NCI-H2081 treated with DMSO at 0.1 percent for 48 hours (cell line): Measurements from ENCODE around the gene TARBP2.

ENCODE experiments used
- DNase-seq: peaks from one replicate; lab custom pipeline; 2025; lab: John Stamatoyannopoulos, UW

Gene TARBP2

DNA sequence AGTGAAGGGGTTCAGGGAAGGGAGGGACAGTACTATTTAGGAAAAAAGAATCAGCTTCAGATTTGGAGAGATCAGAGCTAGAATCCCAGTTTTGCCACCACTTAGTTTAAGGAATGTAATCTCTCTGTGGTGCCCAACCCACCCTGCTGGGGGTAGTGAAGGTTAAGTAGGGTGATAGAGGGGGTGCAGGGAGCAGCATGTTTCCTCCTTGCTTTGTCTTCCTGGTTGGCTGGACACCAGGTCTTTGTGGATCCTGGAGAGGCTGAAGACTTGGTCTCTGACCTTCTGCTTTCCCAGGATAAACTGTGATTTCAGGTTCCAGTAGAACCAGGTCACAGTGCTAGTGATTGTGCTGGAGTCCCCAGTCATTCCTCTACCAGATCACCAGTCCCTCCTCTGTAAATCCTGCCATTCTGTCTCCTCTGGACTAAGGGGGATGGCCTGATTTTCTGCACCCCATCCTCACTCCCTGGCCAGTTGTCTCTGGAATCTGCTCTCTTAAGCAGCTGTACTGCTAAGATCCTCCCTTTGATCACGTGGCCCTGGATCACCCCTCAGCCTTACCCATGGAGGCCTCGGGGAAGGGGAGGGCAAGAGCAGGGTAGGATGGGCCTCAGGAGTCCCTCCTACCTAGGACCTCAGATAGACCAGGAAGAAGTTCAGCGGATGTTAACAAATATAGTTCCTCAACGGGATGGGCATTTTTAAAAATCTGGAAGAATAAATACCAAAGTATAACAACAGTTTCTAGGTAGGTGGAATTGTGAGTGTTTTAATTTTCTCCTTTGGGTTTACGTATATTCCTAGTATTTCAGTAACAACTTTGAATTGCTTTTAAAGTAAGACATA, 5.0 kb upstream of the TARBP2 start:
- no peak for DNase-seq

DNA sequence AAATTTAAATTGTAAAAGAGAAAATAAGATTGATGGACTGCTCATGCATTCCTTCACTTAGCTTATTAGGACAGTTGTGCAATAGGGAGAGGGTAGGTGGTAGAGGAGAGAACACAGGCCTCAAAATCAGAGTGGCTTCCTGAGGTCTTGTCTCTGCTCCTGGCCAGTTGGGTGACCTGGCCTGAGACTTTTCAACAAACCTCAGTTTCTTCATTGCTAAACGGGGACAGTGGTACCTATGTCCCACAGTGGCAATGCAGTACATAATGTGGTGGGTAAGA, 4.4 kb upstream of the TARBP2 start:
- no peak for DNase-seq

- no peak for DNase-seq
Measured at GRCh38 chr12:53497461-53497860, 3.6 kb upstream of the TARBP2 start.

DNA sequence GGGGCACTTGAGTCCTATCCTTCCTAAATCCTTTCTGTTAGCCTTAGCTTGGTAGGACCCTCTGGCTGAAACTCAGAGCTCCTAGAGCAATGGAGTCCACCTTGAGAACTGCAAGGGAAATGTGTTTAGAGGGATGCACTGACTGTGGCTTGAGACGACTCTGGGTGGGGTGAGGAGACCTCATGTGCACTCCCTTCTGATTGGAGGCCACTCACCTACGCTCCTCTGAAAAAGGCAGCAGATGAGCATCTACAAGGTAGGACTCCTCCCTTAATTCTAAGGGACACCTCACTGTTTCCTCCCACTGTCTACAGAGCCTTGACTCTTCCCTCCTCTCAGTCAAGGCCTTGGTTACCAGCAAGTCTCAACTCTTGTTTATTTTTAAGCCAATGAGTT, 2.9 kb upstream of the TARBP2 start:
- no peak for DNase-seq

- no peak for DNase-seq
Measured at GRCh38 chr12:53499266-53500141, 1.6 kb upstream of the TARBP2 start, which contains the start of gene MAP3K12. Gene MAP3K12, minus strand, starts transcription at chr12:53499458. Its CDS starts 12,067 bp downstream, at chr12:53487391.

- no peak for DNase-seq
Measured at GRCh38 chr12:53500142-53500775, 824 bp upstream of the TARBP2 start.

- DNase-seq, result no peak
Measured at GRCh38 chr12:53501615-53502181, 615 bp downstream of the TARBP2 start.

- no peak for DNase-seq
Measured at GRCh38 chr12:53502331-53502730, 1.2 kb downstream of the TARBP2 start.

- DNase-seq, result no peak
Measured at GRCh38 chr12:53502983-53503728, 2.1 kb downstream of the TARBP2 start.

- DNase-seq, result no peak
Measured at GRCh38 chr12:53504004-53504920, 3.2 kb downstream of the TARBP2 start.

DNA sequence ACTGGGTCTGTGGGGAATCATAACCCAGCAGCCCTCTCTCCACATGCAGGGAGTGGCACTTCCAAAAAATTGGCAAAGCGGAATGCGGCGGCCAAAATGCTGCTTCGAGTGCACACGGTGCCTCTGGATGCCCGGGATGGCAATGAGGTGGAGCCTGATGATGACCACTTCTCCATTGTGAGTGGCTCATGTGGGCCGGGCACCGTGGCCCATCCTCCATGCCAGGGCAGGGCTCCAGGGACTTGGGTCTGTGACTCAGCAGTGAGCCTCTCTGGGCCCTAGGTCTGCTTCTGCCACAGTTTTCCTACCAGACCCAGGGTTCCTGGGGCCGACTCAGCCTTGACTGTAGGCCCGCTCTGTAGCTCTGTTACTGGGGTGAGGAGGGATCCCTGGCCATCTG, 4.0 kb downstream of the TARBP2 start:
- DNase-seq, result no peak

- DNase-seq, result no peak
Measured at GRCh38 chr12:53505555-53506449, 4.7 kb downstream of the TARBP2 start.

DNA sequence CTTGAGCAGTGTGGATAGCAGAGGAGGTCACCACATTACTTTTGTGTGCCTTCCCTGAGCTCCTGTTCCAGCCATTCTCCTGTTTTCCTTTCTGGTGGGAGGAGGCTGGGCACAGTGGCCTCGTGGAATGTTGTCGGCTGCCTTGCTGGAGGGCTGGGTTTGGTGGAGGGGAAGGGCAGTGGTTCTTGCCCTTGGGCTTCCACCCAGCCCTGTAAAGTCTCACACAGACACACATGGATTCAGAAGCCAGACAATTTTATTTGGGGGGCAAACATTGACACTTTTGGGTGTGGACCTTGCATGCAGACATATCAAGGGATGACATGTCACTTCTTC, 5.3 kb downstream of the TARBP2 start:
- DNase-seq, result no peak

DNA sequence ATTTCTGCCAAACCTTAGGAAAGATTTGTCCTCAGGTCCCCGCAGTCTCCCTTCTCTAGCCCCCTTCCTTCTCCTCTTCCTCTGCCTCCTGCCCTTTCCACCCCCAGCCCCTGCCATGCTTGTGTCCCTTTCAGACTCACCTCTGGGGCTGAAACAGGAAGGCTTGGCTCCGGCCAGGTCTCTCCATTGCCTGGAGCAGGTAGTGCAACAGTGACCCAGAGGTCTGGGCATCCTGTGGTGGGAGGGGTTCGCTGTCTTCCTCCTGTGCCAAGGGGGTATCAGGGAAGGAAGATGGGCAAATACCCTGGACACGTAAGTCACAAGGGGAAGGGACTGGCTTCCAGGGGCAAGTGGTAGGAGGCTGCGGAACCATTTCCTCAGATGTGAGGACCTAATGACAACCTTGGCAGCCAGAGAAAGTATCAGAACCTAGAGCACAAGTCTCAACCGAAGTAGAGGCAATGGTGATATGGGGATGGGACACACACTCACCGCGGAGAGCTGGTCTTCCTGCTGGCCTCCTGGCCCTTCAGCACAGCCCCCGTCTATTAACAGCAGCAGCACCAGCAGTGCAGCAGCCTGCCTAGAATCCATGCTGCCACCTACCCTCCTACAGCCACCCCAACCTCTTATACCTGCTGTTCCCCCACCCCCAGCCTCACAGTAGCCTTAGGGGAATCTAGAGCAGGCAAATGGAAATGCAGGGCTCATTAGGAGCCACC, 6.0 kb downstream of the TARBP2 start, which contains the start of gene NPFF:
Gene NPFF, minus strand, starts transcription at position 604 of the 722 bp plus-strand sequence. Its CDS starts 10 bp downstream, at position 594.
- no peak for DNase-seq

DNA sequence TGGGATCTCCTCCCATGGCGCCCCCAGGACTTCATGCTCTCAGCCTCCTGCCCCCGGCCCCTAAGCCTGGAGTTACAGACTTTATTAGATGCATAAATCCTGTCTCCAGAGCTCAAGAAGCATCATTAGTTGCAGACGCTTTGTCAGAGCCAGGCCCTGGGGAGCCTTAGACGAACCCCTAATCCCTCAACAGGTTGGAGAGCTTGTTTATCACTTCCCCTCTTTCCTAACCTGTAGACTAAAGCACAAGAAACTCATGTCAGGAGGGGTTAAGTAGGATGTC, 6.5 kb downstream of the TARBP2 start:
- DNase-seq, result no peak

GRCh38 chr12:53508534-53509170, 7.6 kb downstream of the TARBP2 start:
- peak; percentile 39 for DNase-seq

DNA sequence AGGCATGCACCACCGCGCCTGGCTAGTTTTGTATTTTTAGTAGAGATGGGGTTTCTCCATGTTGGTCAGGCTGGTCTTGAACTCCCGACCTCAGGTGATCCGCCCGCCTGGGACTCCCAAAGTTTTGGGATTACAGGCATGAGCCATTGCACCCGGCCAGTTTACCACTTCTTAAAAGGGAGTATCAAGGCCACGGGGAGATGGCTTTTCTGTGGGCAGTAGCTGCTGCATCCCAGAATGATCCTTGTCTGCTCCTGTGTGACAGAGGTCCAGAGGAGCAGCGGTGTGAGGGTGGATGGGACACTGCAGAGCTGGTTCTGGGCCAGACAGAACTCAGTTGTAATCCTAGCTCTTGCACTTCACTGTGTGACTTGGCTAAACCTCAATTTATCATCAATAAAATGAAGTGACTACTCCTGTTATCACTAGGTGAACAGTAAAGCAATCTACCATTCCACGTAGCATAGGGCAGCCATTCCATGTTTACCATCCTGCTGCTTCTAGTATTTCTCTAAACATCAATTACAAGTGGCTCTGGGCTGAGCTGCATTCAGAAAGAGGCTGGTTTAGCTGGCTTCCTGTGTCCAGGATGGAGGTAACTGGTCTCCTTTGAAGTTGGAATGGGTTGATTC, 9.2 kb downstream of the TARBP2 start:
- DNase-seq, result no peak
